H1 (cell line): Measurements from ENCODE around the gene RASAL2. TPM values are rescaled to one million over a fixed set of nuclear protein-coding genes. Genes with fewer than 3 reads are reported as not detected.

Source experiments
- HDAC6 ChIP-seq: IDR thresholded peaks from one replicate; pipeline ENCODE4 v1.7.1; 2012; ENCODE audit warnings: low read depth, mild to moderate bottlenecking, inconsistent platforms, low read length, moderate library complexity
- NANOG ChIP-seq: IDR thresholded peaks from 2 replicates; pipeline ENCODE4 v1.6.1; 2011; ENCODE audit warnings: low read length, low read depth, mild to moderate bottlenecking, inconsistent platforms; ENCODE audit not compliant: insufficient read depth, poor library complexity, severe bottlenecking
- RBBP5 ChIP-seq: IDR thresholded peaks from 2 replicates; pipeline ENCODE4 v1.7.1; 2012; ENCODE audit warnings: low read depth, mild to moderate bottlenecking, inconsistent platforms, low read length, moderate library complexity, borderline replicate concordance
- RXRA ChIP-seq: IDR thresholded peaks from 2 replicates; pipeline ENCODE4 v1.6.1; 2011; ENCODE audit warnings: low read depth, mild to moderate bottlenecking, low read length, moderate library complexity; ENCODE audit not compliant: insufficient read depth
- polyA plus RNA-seq, 7 experiments: library from polyadenylated mRNA; depleted of rRNA in 3 of 7; stranded (reverse) in 5 of 7; unstranded in 2 of 7; fragments of >200 nt in 5 of 7; fragments of 200-250 nt in 2 of 7; gene quantifications; 1 replicate in 5 of 7; 2 replicates in 1 of 7; 4 replicates in 1 of 7; pipeline versions ENCODE4 v1.2.1 to v1.2.3, GENCODE V29; 2011 to 2013; ENCODE audit warnings: missing spikeins in 2 of 7, mixed read lengths in 2 of 7
- total RNA-seq: library from RNA; stranded (reverse); fragmentation: NEBNext Ultra II Directional; extraction: Animal tissue kit (Norgen Biotek cat#: 25700); gene quantifications from 2 replicates; pipeline ENCODE4 v1.2.1, GENCODE V29; 2021
- TF ChIP-seq, protein P1 (sequence below): fragments of 300-600 bp; sonication (generic); IDR thresholded peaks from 2 replicates; pipeline ENCODE4 v1.7.1; 2012; ENCODE audit warnings: low read length, moderate library complexity, mild to moderate bottlenecking, inconsistent platforms; ENCODE audit not compliant: insufficient replicate concordance

The RASAL2 gene
- total and polyA plus RNA-seq, 2 of the 8 experiments (the other 6 are each of a cell fraction or from before 2014, with no cell fraction given): 15.9 to 32.5 TPM

DNA sequence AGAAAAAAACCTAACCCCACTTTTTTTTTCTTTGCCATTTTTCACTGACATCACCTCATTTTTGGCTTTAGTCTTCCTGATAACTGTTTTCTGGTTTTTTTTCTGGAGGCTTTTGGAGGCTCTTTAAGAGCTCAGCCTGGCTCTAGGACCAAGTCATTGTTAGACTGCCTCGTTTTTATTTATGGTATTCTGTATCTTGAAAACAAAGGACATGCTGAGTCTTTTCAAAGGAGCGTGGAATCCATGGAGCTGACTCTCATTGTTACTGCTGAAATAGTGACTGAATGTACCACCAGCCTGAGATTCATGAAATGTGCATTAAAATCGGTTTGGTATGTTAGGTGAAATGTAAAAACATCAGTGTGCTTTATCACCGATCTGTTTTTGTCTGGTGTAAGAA, 28.0 kb downstream of the RASAL2 start (continued):
- TF ChIP-seq, protein P1, sequence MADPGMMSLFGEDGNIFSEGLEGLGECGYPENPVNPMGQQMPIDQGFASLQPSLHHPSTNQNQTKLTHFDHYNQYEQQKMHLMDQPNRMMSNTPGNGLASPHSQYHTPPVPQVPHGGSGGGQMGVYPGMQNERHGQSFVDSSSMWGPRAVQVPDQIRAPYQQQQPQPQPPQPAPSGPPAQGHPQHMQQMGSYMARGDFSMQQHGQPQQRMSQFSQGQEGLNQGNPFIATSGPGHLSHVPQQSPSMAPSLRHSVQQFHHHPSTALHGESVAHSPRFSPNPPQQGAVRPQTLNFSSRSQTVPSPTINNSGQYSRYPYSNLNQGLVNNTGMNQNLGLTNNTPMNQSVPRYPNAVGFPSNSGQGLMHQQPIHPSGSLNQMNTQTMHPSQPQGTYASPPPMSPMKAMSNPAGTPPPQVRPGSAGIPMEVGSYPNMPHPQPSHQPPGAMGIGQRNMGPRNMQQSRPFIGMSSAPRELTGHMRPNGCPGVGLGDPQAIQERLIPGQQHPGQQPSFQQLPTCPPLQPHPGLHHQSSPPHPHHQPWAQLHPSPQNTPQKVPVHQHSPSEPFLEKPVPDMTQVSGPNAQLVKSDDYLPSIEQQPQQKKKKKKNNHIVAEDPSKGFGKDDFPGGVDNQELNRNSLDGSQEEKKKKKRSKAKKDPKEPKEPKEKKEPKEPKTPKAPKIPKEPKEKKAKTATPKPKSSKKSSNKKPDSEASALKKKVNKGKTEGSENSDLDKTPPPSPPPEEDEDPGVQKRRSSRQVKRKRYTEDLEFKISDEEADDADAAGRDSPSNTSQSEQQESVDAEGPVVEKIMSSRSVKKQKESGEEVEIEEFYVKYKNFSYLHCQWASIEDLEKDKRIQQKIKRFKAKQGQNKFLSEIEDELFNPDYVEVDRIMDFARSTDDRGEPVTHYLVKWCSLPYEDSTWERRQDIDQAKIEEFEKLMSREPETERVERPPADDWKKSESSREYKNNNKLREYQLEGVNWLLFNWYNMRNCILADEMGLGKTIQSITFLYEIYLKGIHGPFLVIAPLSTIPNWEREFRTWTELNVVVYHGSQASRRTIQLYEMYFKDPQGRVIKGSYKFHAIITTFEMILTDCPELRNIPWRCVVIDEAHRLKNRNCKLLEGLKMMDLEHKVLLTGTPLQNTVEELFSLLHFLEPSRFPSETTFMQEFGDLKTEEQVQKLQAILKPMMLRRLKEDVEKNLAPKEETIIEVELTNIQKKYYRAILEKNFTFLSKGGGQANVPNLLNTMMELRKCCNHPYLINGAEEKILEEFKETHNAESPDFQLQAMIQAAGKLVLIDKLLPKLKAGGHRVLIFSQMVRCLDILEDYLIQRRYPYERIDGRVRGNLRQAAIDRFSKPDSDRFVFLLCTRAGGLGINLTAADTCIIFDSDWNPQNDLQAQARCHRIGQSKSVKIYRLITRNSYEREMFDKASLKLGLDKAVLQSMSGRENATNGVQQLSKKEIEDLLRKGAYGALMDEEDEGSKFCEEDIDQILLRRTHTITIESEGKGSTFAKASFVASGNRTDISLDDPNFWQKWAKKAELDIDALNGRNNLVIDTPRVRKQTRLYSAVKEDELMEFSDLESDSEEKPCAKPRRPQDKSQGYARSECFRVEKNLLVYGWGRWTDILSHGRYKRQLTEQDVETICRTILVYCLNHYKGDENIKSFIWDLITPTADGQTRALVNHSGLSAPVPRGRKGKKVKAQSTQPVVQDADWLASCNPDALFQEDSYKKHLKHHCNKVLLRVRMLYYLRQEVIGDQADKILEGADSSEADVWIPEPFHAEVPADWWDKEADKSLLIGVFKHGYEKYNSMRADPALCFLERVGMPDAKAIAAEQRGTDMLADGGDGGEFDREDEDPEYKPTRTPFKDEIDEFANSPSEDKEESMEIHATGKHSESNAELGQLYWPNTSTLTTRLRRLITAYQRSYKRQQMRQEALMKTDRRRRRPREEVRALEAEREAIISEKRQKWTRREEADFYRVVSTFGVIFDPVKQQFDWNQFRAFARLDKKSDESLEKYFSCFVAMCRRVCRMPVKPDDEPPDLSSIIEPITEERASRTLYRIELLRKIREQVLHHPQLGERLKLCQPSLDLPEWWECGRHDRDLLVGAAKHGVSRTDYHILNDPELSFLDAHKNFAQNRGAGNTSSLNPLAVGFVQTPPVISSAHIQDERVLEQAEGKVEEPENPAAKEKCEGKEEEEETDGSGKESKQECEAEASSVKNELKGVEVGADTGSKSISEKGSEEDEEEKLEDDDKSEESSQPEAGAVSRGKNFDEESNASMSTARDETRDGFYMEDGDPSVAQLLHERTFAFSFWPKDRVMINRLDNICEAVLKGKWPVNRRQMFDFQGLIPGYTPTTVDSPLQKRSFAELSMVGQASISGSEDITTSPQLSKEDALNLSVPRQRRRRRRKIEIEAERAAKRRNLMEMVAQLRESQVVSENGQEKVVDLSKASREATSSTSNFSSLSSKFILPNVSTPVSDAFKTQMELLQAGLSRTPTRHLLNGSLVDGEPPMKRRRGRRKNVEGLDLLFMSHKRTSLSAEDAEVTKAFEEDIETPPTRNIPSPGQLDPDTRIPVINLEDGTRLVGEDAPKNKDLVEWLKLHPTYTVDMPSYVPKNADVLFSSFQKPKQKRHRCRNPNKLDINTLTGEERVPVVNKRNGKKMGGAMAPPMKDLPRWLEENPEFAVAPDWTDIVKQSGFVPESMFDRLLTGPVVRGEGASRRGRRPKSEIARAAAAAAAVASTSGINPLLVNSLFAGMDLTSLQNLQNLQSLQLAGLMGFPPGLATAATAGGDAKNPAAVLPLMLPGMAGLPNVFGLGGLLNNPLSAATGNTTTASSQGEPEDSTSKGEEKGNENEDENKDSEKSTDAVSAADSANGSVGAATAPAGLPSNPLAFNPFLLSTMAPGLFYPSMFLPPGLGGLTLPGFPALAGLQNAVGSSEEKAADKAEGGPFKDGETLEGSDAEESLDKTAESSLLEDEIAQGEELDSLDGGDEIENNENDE: no peak
- TF ChIP-seq HDAC6 (no peak), RXRA (no peak), NANOG (no peak), RBBP5 (no peak)
- TF ChIP-seq, all 59 proteins: peak for 0
